GM18951 (cell line): ENCODE data around the gene GAST.

Experiments
- POLR2A ChIP-seq: IDR thresholded peaks from 4 replicates; pipeline ENCODE4 v1.6.1; 2011; ENCODE audit warnings: mild to moderate bottlenecking; ENCODE audit not compliant: insufficient read length, insufficient read depth; ENCODE audit errors: extremely low read depth
- in situ Hi-C: fragments of 300-500 bp; cut with MboI; formaldehyde crosslinking; loops from one replicate; pipeline ENCODE4 v1.12.0; 2022; ENCODE audit warnings: low sequenced_read_pairs, mixed read lengths, inconsistent platforms; ENCODE audit not compliant: unreplicated experiment

GAST gene

DNA sequence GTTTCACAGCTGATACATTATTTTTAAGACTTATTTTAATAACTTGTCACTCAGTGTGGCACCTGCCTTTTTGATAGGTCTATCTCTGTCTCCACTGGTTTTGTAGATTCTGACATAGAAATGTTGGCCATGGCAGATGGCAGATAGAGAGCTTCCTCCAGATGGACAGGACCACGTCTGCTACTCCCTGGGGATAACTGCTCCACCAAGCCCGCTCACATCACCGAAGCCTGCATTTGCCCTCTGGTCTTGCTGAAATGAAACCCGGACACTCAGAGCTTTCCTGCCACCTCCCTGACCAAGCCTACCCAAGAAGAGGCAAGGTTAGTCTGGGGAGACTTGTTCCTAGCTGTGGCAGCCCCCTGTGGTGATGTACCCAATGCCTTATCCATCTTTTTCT lies 38.7 kb downstream of the GAST start:
- in situ Hi-C loops, result no loop called here
- no peak for TF ChIP-seq POLR2A

GRCh38 chr17:41751288-41751687 lies 39.2 kb downstream of the GAST start:
- TF ChIP-seq POLR2A, result no peak
- in situ Hi-C loops, result no loop called here

DNA sequence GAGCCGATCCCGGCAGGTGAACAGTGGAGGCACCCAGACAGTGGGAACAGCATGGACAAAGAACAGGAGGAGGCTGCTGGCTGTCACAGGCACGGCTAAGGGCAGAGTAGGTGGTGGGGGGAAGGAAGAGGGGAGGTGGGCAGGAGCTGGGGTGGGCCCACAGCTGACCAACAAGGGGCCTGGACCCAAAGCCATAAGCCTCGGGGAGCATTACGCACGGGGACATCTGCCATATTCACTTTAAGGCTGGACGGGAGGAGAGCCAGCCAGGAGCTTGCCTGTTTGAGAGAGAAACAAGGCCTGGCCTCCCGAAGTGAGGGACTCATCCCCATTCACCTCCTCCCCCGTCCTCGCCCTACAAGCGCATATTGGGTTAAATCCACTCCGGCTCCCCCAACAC lies 41.9 kb downstream of the GAST start:
- in situ Hi-C loops, result no loop called here
- no peak for TF ChIP-seq POLR2A

DNA sequence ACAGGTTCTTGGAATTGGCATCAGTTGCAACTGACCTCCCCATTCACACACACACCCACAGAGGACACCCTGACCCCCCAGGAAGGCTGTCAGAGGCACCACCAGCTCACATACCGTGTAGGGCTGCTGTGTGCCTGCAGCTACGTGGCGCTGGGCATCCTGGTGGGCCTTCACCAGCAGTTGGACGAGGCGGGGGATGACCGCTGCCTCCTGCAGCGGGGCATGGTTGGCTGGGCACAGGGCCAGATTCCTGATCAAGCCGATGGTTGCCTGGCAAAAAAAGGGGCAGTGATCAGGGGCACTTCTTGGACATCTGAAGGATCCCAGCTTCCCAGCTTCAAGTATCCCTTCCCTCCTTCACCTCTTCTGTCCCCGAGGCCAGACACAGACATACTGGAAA lies 46.5 kb downstream of the GAST start:
- in situ Hi-C loops, result no loop called here
- no peak for TF ChIP-seq POLR2A

- no peak for TF ChIP-seq POLR2A
Measured at GRCh38 chr17:41760878-41761277, 48.7 kb downstream of the GAST start.

GRCh38 chr17:41762391-41762790 lies 50.3 kb downstream of the GAST start:
- in situ Hi-C loops, result no loop called here
- TF ChIP-seq POLR2A, result no peak

More at GRCh38 chr17:41760878-41761277, 48.7 kb downstream of the GAST start:
- in situ Hi-C loops, result no loop called here

- in situ Hi-C loops, result no loop called here
- no peak for TF ChIP-seq POLR2A
Measured at GRCh38 chr17:41762841-41763240, 50.7 kb downstream of the GAST start.

GRCh38 chr17:41763327-41763726 lies 51.2 kb downstream of the GAST start:
- TF ChIP-seq POLR2A, result no peak
- in situ Hi-C loops, result no loop called here
